Right atrium auricular region (tissue), 2 donors: ENCODE results near the gene GSTM5. TPM values are rescaled to one million over a fixed set of nuclear protein-coding genes. Genes with fewer than 3 reads are reported as not detected.

Source experiments
- DNase-seq: peaks from one replicate; pipeline ENCODE4 v3.0.0-alpha.2; 2019; ENCODE audit warnings: low spot score
- H3K27ac ChIP-seq, 2 donors: fragments of 200-600 bp; sonication (generic); 1 replicate in 1 of 2; 2 replicates in 1 of 2; pipeline ENCODE4 v1.5.1; 2016 to 2019
- H3K27me3 ChIP-seq, 2 donors: fragments of 200-600 bp; sonication (generic); one replicate each; pipeline versions ENCODE4 v1.5.1 to v1.6.0; 2017 to 2019
- H3K36me3 ChIP-seq: fragments of 200-600 bp; sonication (generic); one replicate; pipeline ENCODE4 v1.5.1; 2016
- H3K4me1 ChIP-seq, 2 donors: fragments of 200-600 bp; sonication (generic); one replicate each; pipeline versions ENCODE4 v1.5.1 to v1.6.0; 2017 to 2019
- H3K4me3 ChIP-seq, 2 donors: fragments of 200-600 bp; sonication (generic); 1 replicate in 1 of 2; 2 replicates in 1 of 2; pipeline ENCODE4 v1.5.1; 2017 to 2019; ENCODE audit warnings: mild to moderate bottlenecking in 1 of 2, moderate library complexity in 1 of 2
- H3K9me3 ChIP-seq, 2 donors: fragments of 200-600 bp; sonication (generic); one replicate each; pipeline ENCODE4 v1.5.1; 2019
- total RNA-seq, 2 donors: library from RNA; depleted of rRNA; stranded (reverse); fragments of >200 nt; gene quantifications; one replicate each; pipeline ENCODE4 v1.1.0, GENCODE V29; 2016
- TF ChIP-seq, protein P1 (sequence below), 2 donors: fragments of 200-600 bp; sonication (generic); IDR thresholded peaks; one replicate each; pipeline ENCODE4 v1.5.1; 2019; ENCODE audit warnings: antibody characterized with exemption in 2 of 2

Gene GSTM5
- total RNA-seq, 2 donors from 2014 or later = 2.8 to 3.6 TPM

GRCh38 chr1:109757936-109758786 is 46.1 kb downstream of the GSTM5 start:
- H3K36me3 ChIP-seq = no peaks in the 10 kb centered on the region
- no peaks in the 10 kb centered on the region for H3K27me3 ChIP-seq
- H3K9me3 ChIP-seq = no peaks in the 10 kb centered on the region
- H3K4me1 ChIP-seq = no peaks in the 10 kb centered on the region
- no peak overlapping the region for H3K4me3 ChIP-seq
- H3K27ac ChIP-seq = no peak overlapping the region
- TF ChIP-seq, protein P1, sequence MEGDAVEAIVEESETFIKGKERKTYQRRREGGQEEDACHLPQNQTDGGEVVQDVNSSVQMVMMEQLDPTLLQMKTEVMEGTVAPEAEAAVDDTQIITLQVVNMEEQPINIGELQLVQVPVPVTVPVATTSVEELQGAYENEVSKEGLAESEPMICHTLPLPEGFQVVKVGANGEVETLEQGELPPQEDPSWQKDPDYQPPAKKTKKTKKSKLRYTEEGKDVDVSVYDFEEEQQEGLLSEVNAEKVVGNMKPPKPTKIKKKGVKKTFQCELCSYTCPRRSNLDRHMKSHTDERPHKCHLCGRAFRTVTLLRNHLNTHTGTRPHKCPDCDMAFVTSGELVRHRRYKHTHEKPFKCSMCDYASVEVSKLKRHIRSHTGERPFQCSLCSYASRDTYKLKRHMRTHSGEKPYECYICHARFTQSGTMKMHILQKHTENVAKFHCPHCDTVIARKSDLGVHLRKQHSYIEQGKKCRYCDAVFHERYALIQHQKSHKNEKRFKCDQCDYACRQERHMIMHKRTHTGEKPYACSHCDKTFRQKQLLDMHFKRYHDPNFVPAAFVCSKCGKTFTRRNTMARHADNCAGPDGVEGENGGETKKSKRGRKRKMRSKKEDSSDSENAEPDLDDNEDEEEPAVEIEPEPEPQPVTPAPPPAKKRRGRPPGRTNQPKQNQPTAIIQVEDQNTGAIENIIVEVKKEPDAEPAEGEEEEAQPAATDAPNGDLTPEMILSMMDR (IDR thresholded peaks at IDR 0.05) = no peak
- DNase-seq = peak; percentile 36

- no peaks in the 10 kb centered on the region for H3K27me3 ChIP-seq
- no peaks in the 10 kb centered on the region for H3K4me1 ChIP-seq
- TF ChIP-seq, protein P1 (IDR thresholded peaks at IDR 0.05) = no peak
- peak; percentile 49 for DNase-seq
- H3K36me3 ChIP-seq = no peaks in the 10 kb centered on the region
- H3K9me3 ChIP-seq = no peaks in the 10 kb centered on the region
- H3K4me3 ChIP-seq = no peak overlapping the region
- no peak overlapping the region for H3K27ac ChIP-seq
Measured at GRCh38 chr1:109759513-109760334, 47.7 kb downstream of the GSTM5 start.

DNA sequence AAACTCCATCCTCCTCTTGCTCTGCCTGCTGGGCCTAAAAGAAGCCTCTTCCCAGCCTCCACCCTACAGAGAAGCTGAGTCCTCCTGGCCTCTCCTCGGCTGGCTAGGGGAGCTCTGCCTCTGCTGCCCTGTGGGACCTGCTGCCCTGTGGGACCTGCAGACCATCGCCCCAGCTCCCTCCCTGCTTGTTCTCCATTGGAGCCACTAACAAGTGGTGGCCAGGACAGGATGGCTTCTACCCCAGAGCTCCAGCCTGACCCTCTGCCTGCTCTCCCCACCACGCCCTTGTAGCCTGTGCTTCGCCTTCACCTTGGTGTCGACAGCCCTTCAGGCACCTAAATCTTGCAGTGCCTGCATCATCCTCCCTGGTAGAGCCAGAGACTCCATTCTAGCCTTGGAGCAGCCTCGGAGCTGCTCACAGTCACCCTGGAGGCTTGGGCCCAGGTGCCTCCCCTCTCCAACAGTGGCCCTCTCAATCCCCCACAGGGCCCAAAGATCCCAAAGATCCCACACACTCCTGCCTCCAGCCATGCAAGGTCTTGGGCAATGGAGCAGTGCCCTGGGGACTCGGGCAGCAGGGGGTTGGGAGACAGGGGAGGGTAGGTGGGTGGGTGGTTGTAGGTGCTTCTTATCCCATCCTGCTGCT is 48.7 kb downstream of the GSTM5 start:
- TF ChIP-seq, protein P1 (IDR thresholded peaks at IDR 0.05) = no peak
- H3K27ac ChIP-seq = no peak overlapping the region
- no peak overlapping the region for H3K4me3 ChIP-seq
- H3K4me1 ChIP-seq = no peaks in the 10 kb centered on the region
- no peak for DNase-seq
- no peaks in the 10 kb centered on the region for H3K36me3 ChIP-seq
- no peaks in the 10 kb centered on the region for H3K9me3 ChIP-seq
- no peaks in the 10 kb centered on the region for H3K27me3 ChIP-seq

DNA sequence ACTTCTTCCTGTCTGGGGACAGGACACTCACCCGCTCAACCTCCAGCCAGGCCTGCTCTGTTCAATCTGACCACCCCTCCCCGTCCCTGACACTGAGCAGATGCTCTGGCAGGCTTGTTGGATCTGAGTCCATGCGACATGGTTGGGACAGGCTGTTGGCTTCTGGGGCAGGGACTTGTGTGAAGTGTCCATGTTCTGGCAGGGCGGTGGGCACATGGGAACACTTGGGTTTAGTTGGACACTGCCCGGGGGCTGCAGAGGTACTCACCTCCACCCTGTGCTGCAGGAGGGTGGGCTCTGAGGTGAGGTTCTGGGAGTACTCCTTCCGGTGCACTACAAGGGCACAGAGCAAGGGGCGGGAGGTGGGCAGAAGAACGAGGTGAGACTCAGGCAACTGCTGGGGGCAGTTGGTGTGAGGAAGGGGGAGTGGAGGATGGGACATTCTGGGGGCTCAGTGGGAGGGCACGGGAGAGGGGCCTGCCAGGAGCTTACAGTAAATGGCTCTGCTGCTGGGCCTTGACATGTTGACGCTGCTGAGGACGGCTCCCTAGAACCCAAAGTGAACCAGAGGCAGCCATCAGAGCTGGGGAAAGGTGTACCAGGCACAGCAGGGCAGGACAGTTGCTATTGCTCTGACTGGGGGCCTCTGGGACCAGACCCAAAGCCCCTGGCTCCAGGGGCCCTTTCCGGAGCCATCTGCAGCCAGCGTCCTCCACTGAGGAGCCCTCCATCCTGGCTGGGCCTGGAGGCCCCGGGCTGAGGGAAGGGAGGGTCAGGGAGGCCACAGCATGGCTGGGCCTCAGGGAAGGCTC is 49.4 kb downstream of the GSTM5 start:
- H3K4me1 ChIP-seq = peaks cover 0 to 3% of the 10 kb centered on the region in 2 donors
- no peak overlapping the region for H3K4me3 ChIP-seq
- no peaks in the 10 kb centered on the region for H3K36me3 ChIP-seq
- no peaks in the 10 kb centered on the region for H3K9me3 ChIP-seq
- TF ChIP-seq, protein P1 (IDR thresholded peaks at IDR 0.05) = no peak
- no peak overlapping the region for H3K27ac ChIP-seq
- DNase-seq = peak; percentile 46
- H3K27me3 ChIP-seq = no peaks in the 10 kb centered on the region

DNA sequence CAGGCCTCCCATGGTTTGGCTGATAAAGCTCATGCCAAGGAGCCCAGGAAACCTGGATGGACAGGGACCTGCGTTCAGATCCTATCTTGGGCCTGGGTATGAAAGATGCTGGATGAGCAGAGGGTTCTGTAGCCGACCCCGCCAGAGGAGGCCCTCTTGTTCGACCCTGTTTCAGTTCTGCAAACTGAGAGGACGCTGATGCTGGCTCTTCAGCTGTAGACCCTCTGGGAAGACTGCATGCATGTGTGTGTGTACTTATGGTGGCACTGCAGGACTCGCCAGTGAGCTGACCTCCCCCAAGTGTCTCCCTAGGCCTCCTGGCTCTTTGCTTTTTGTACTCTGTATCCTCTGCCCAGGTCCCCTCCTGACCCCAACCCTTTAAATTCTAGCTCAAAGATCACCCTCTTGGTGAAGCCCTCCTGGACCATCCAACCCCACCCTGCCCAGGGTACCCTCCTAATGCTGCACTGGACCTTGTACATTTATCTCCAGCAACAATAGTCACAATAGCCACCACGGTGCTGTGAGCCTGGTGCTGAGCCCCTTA is 50.1 kb downstream of the GSTM5 start:
- H3K27ac ChIP-seq = no peak overlapping the region
- no peaks in the 10 kb centered on the region for H3K9me3 ChIP-seq
- no peaks in the 10 kb centered on the region for H3K27me3 ChIP-seq
- DNase-seq = no peak
- TF ChIP-seq, protein P1 (IDR thresholded peaks at IDR 0.05) = no peak
- H3K4me1 ChIP-seq = peaks cover 0 to 10% of the 10 kb centered on the region in 2 donors
- H3K36me3 ChIP-seq = no peaks in the 10 kb centered on the region
- no peak overlapping the region for H3K4me3 ChIP-seq
